K562 (cell line): ENCODE data around the gene DCST1. TPM values are rescaled to one million over a fixed set of nuclear protein-coding genes. Genes with fewer than 3 reads are reported as not detected.

Experiments used
- ARID2 ChIP-seq: fragments of 450-650 bp; IDR thresholded peaks from 2 replicates; pipeline ENCODE4 v1.6.1; 2017; ENCODE audit warnings: antibody characterized with exemption, mild to moderate bottlenecking
- CHD4 ChIP-seq: fragments of 200-600 bp; sonication (generic); IDR thresholded peaks from 3 replicates; pipeline ENCODE4 v1.6.1; 2012; ENCODE audit warnings: low read depth, mild to moderate bottlenecking, mixed read lengths, low read length, inconsistent platforms; ENCODE audit not compliant: insufficient read depth, insufficient replicate concordance, poor library complexity, severe bottlenecking
- CTCF ChIP-seq, 3 experiments: IDR thresholded peaks in 2 of 3; conservative IDR thresholded peaks in 1 of 3; 2 replicates each; pipeline ENCODE4 v1.5.1; 2011 to 2012; ENCODE audit warnings: low read length in 3 of 3, mild to moderate bottlenecking in 3 of 3, control low read depth in 2 of 3, improper control_type of control experiment in 1 of 3, inconsistent platforms in 1 of 3, low read depth in 1 of 3, mixed read lengths in 1 of 3, moderate library complexity in 1 of 3; ENCODE audit not compliant: insufficient read depth in 2 of 3
- DEAF1 ChIP-seq: fragments of 450-650 bp; formaldehyde crosslinking; IDR thresholded peaks from 2 replicates; pipeline ENCODE4 v1.4.0; 2020; ENCODE audit warnings: mild to moderate bottlenecking, moderate library complexity
- MED1 ChIP-seq: sonication (generic); formaldehyde crosslinking; IDR thresholded peaks from 2 replicates; pipeline ENCODE4 v1.8.1; 2023; ENCODE audit warnings: missing genetic modification reagents, borderline replicate concordance
- MIER1 ChIP-seq: fragments of 450-650 bp; IDR thresholded peaks from 2 replicates; pipeline ENCODE4 v1.6.1; 2016; ENCODE audit warnings: antibody characterized with exemption, mild to moderate bottlenecking, low read depth
- NELFE ChIP-seq: IDR thresholded peaks from 2 replicates; pipeline ENCODE4 v1.6.1; 2011; ENCODE audit warnings: mild to moderate bottlenecking; ENCODE audit not compliant: insufficient read depth, insufficient read length
- PHTF2 ChIP-seq: fragments of 250-450 bp; sonication (Bioruptor Pico); IDR thresholded peaks from 2 replicates; pipeline ENCODE4 v1.5.0; 2021; ENCODE audit warnings: mild to moderate bottlenecking
- RAD21 ChIP-seq, 2 experiments: fragments of 250-450 bp in 1 of 2; fragments of 450-650 bp in 1 of 2; sonication (Bioruptor Pico) in 1 of 2; formaldehyde crosslinking in 1 of 2; IDR thresholded peaks in 1 of 2; conservative IDR thresholded peaks in 1 of 2; 2 replicates each; pipeline versions ENCODE4 v1.4.0 to v1.8.0; 2020 to 2022; ENCODE audit warnings: mild to moderate bottlenecking in 2 of 2, moderate library complexity in 1 of 2
- RFX7 ChIP-seq: fragments of 250-450 bp; sonication (Bioruptor Pico); IDR thresholded peaks from 2 replicates; pipeline ENCODE4 v1.5.1; 2021; ENCODE audit warnings: mild to moderate bottlenecking
- TARDBP ChIP-seq: fragments of 450-650 bp; IDR thresholded peaks from 2 replicates; pipeline ENCODE4 v1.6.1; 2016
- THRA ChIP-seq: fragments of 450-650 bp; IDR thresholded peaks from 2 replicates; pipeline ENCODE4 v1.6.1; 2017; ENCODE audit warnings: mild to moderate bottlenecking, moderate library complexity
- ZBTB33 ChIP-seq: sonication (generic); formaldehyde crosslinking; IDR thresholded peaks from 2 replicates; pipeline ENCODE4 v1.8.1; 2023; ENCODE audit warnings: mild to moderate bottlenecking, missing genetic modification reagents
- ZFP91 ChIP-seq: sonication (generic); formaldehyde crosslinking; IDR thresholded peaks from 2 replicates; pipeline ENCODE4 v1.8.0; 2022; ENCODE audit warnings: mild to moderate bottlenecking, missing genetic modification reagents
- ZNF398 ChIP-seq: fragments of 250-450 bp; sonication (Bioruptor Pico); IDR thresholded peaks from 2 replicates; pipeline ENCODE4 v1.8.0; 2021; ENCODE audit warnings: moderate library complexity, mild to moderate bottlenecking, inconsistent platforms
- polyA plus RNA-seq, 8 experiments: library from polyadenylated mRNA; depleted of rRNA in 4 of 8; stranded (reverse) in 5 of 8; unstranded in 3 of 8; fragments of >200 nt; fragmentation: Nextera tagmentation in 2 of 8; fragmentation: Illumina TruSeq in 1 of 8; extraction: Ambion mirVana in 2 of 8; extraction: Trizol in 1 of 8; gene quantifications; 2 replicates each; pipeline versions ENCODE4 v1.2.1 to v1.2.3, GENCODE V29; 2011 to 2014; ENCODE audit warnings: inconsistent platforms in 1 of 8, missing spikeins in 1 of 8
- total RNA-seq, 7 experiments: library from RNA; depleted of rRNA in 6 of 7; stranded (reverse); fragments of >200 nt in 6 of 7; fragmentation: Illumina TruSeq in 2 of 7; extraction: Trizol in 2 of 7; gene quantifications; 2 replicates each; pipeline versions ENCODE4 v1.2.1 to v1.2.3, GENCODE V29; 2011 to 2021; ENCODE audit warnings: low replicate concordance in 1 of 7

The DCST1 gene
- total and polyA plus RNA-seq, 9 of the 15 experiments (the other 6 are each of a cell fraction or from before 2014, with no cell fraction given) = not detected

GRCh38 chr1:155044812-155045657, 11.4 kb downstream of the DCST1 start (continued):
- no peak for TF ChIP-seq THRA
- TF ChIP-seq RFX7 (CRISPR knock-in tag) = no peak
- TF ChIP-seq NELFE = no peak
- peak; percentile 71 for TF ChIP-seq DEAF1
- no peak for TF ChIP-seq TARDBP
- TF ChIP-seq RAD21 (CRISPR knock-in tag; conservative IDR thresholded peaks at IDR 0.05 in 1 of 2, IDR thresholded peaks at IDR 0.05 in 1 of 2) = peak; percentile 74 to 84
- TF ChIP-seq CTCF (IDR thresholded peaks at IDR 0.05 in 2 of 3, conservative IDR thresholded peaks at IDR 0.05 in 1 of 3; ENCODE audit: insufficient read depth in 2 of 3, low read depth in 1 of 3, low read length in 3 of 3) = peak; percentile 76 to 92 (median 84)
- no peak for TF ChIP-seq ZNF398
- no peak for TF ChIP-seq MED1 (CRISPR knock-in tag)
- TF ChIP-seq ZBTB33 (CRISPR knock-in tag) = peak; percentile 82
- no peak for TF ChIP-seq MIER1
- no peak for TF ChIP-seq ARID2
- no peak for TF ChIP-seq PHTF2 (CRISPR knock-in tag)
- TF ChIP-seq ZFP91 (CRISPR knock-in tag) = peak; percentile 82
- no peak for TF ChIP-seq CHD4
